CD4-positive, alpha-beta T cell treated with Interferon alpha-2 for 1 hour (primary cell): Measurements from ENCODE around the gene CCDC92B.

ENCODE experiments used
- DNase-seq, 2 donors: peaks; one replicate each; pipeline ENCODE4 v3.0.0-alpha.2; 2020 to 2022

CCDC92B gene

DNA sequence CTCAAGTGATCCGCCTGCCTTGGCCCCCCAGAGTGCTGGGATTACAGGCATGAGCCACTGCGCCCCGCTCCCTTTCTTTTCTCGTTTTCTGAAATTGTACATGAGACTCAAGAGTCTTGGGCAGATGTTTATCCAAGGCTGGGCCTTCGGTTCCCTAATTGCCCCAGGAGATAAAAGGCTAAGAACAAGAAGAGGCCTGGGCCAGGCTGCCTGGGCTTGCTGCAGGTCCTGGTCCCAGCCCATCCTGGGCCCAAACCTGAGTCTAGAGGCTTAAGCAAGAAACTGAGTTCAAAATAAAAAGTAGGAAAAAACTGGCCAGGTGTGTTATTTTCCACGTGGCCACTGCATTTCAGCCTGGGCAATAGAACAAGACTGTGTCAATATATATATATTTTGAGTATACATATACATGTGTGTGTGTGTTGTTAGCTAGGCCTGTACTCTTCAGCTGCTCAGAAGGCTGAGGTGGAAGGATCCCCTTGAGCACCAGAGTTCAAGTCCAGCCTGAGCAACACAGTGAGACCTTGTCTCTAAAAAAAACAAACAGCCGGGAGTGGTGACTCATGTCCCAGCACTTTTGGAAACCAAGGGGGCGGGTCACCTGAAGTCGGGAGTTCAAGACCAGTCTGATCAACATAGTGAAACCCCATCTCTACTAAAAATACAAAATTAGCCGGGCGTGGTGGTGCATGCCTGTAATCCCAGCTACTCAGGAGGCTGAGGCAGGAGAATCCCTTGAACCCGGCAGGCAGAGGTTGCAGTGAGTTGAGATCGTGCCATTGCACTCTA, 31.1 kb downstream of the CCDC92B start:
- no peak for DNase-seq

DNA sequence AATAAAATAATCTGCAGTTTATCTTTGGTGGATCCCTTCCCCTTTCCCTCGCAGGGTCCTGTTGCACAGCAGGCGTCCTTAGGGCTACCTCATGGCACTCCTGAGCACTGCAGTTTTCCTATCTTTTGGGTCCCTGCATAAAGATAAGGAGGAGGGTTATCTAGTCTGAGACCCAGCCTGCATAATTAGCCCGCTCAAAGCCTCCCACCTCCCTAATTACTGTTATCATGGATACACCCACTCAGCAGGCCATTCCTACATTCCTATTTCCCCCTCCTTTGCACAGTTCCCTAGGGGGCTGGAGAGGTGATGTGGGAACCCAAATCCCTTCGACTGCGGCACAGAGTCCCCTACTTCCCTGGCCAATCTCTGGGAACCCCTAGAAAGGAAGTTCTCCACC, 32.8 kb downstream of the CCDC92B start:
- DNase-seq, result no peak

DNA sequence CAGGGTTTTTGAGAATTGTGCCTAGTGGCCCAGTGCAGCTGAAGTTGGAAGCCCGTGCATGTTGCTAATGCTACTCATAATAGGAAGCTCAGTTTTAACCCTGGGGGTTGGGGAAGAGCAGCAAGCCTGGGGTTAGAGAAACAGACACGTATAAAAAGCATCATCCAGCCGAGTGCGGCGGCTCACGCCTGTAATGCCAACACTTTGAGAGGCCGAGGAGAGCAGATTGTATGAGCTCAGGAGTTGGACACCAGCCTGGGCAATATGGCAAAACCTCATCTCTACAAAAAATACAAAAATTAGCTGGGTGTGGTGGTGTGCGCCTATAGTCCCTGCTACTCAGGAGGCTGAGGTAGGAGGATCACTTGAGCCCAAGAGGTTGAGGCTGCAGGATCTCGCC, 35.6 kb downstream of the CCDC92B start:
- DNase-seq, result no peak

DNA sequence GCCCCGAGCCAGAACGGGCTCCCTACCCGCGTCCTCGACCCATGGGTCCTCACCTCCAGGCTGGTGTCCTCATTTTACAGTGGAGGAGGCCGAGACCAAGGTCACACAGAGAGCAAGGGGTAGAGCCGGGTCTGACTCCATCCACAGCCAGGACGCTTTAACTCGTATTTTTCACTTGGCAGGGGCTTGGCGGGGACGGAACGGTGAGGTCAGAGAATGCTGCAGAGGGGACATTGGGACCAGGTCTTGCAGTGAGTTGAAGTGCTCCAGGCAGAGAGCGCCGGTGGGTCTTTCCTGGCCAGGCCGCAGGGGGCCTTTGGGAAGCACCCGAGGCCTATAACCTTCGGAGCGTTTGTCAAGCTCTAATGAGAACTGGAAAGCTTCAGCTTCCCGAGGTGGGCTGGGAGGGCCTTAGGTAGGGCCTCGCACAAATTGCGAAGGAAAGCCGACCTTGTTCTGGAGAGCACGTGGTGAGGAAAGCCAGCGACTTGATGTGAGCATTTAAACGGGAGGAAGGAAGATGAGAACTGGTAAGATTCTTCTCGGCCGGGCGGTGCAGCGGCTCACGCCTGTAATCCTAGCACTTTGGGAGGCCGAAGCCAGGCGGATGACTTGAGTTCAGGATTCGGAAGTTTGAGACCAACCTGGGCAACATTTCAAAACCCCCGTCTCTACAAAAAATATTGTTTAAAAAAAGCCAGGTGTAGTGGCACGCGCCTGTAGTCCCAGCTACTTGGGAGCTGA, 37.0 kb downstream of the CCDC92B start:
- DNase-seq, result no peak

DNA sequence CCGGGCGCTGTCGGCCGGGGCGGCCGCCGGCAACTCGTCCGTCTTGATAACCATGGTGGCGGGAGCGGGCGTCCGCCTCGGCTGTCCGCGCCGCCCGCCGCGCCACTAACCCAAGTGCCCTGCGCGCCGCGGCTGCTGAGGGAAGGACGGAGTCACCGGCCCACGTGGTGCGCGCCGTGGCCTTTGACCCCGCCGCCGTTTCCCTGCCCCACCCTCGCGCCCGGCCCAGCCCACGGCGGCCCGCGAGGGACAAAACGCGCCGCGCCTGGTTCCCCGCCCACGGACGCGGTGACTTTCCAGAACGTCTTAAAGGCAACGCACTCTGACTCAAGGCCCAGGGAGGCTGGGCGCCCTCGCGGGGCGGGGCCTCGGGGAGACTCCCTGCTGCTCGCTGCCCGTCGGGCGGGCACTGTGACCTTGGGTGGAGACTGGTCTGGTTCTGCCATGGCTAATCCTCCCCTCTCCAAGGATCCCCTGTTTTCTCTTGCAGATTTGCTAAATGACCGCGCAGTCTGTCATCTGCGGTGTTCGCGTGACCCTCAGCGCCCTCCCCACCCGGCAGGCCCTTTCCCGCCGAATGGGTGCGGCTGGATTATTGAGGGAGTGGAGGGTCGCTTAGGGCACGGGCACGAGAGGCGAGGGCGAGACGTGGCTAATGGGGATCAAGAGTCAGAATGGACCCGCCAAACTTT, 37.7 kb downstream of the CCDC92B start, which contains the start of gene CLUH:
TSS of gene CLUH (minus strand) at position 157 of the 692 bp plus-strand sequence. CDS start at position 54, 103 bp downstream.
- DNase-seq, result peak; percentile 94 to 97

DNA sequence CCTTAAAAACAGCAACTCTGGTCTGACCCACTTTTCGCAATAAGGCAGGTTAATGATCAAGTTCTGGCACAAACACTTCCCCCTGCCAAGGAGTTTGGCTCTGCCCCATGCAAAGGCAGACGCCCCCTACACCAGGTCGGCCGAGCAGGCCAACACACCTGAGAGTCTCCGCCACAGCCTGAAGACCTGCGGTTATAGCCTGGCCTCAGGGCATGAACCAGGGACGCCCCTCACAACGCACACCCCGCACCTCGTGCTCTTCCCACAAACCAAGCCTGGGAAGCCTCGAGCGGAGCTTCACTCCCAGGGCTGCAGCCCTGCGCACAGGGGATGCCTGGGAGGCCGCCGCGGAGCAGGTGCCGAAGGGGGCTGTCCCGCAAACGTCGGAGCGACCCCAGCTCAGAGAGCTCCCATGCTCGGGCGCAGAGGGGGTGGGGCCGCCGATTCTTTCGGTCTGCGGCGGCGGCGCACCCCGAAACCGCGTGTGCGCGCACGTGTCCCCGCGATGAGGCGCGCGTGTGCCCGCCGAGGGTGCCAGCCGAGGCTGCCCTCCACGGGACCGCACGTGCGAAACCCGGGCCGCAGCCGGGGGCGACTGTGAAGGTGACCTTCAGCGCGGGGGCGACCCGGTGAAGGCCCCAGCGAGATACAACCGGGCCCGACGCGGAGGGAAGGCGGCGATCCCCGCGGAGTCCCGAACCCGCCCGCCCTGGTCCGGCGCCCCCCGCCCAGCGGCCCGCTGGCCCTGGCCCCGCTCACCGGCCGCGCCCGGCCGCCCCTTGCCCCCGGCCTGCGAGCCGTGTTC, 38.4 kb downstream of the CCDC92B start:
- DNase-seq, result peak in 1 of 2 donors; percentile 35

DNA sequence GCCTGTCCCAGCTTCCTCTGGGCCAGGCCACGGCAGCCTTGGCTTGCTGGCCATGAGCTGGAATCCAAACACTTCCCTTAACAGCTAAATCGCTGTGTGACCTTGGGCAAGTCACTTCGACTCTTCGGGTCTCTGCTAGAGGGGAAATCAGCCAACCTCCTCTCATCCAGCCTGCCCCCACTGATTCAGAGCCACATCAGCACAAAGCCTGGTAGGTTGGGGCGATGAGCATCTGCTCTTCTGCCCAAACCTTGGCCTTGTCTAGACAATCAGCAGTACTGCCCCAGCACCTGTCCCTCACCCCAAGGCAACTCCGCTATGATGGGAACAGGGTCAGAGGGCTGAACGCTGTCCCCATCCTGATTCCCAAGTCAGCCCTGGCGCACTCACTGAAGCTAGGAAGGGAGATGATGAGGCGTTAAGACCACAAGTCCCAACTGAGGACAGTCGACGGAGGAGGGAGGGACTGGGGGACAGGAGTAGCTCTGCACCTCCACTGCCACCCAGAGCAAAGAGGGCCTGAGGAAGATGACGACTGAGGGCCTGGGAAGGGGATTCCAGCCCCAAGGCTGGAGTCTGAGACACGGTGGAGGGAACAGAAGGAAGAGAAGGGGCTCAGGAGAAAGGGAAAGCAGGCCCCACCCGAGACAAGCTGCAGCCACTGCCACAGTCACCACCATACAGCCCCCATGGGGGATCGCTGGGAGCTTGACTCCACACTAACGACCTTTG, 39.2 kb downstream of the CCDC92B start:
- no peak for DNase-seq

DNA sequence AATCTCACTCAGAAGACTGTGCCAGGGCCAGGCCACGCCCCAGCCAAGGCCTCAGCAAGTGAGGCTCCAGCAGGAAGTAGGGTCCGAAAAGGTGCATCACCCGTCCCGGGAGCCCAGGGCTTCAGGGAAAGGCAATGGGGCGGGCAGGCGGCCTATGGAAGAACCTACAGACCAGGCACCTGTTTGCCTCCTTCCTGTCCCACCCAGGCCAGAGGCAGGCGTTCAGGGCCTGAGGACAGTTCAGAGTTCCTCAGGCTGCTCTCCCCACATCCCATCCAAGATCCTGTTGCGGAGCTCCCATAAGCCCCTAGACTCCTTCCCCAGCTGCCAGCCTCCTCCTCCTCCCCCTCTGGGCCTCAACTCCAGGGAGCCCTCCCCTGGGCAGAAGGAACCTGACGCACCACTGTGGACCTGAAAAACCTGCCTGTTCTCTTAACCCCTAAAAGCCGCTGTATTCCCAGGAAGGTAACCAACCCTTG, 40.2 kb downstream of the CCDC92B start:
- DNase-seq, result no peak

DNA sequence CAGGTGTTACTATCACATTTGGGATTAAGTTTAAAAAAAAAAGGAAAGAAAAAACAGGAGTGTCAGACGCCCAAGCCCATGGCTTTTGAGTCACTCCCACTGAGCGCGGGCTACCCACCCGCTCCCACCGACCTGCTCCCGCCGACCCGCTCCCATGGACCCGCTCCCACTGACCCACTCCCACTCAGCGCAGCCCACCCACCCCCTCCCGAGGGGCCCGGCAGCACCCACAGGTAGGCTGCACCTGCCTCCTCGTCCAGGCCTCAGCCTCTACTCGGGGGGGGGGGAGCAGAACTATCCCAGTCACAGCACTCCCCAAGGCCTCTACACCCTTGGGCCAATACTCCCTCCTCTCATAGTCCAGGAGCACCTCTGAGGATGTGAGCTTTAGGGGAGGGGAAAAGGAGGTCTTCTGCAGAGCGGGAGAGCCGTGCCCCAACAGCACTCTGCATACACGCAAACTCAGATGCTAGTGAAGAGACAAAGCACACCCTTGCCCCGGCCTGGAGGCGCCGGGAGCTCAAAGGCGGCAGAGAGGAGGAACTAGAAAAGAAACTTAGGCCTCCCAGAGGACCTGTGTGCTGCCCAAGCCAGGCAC, 40.8 kb downstream of the CCDC92B start:
- DNase-seq, result no peak

DNA sequence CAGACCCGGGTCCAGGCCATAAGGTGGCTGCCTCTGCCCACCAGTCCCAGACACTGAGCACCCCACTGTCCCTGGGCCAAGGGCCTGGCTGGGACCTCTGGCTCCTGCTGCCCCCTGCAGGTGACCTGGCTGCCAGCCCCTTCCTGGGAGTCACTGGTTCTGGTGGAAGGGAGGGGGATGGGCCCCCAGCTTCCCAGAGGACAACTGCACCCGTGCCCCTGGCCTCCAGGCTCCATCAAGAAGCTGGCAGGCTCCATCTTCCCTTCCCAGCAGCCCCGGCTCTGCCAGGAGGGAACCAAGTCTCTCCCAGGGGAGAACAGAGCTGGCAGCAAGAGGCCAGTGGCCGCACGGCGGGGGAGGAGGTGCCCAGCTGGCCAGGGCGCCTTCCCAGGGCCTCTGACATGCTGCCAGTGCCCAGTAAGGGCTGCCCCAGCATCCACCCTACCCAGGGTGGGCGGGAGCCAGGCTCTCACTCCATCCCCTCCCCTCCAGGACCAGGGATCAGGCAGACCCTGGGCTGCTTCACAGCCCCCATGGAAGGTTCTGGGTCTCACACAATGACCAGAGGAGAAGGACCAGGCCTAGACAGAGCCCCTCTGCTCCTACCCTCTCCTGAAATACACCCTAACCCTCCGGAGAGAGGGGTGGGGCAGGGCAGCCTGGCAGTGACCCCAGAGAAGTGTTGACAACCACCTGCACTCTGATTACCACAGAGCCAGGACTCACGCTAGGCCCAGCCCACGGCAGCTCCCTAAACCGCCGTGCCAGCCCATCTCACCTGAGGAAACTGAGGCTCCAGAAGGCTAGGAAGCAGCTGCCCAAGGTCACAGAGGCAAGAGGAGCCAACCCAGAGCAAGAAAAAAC, 41.5 kb downstream of the CCDC92B start:
- no peak for DNase-seq

DNA sequence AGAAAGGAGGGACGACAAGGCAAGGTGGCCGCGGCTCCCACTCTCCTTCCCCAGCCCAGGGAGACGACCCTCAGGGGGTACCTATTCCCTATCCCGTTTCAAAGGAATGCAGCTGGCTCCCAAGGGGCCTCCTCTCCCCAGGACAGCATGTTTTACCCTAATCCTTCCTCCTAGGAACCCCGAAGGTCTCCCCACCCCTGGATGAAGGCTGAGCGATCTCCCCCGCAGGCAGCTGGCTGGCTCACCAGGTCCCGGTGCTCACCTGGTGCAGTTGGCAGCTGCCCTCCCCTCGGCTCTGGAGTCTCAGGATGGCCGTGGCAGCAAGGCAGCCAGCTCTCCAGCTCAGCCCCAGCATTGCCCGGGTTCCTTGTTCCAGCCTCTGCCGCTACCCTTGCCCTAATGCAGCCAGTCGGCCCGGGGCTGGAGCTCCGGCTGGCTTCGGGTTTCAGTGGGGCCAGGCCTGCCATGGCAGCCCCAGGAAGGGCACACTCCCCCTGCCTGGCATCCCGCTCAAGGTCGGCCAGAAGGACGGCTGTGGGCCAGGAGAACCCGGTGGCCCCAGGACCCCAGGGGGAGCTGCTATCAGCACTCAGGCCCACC, 42.4 kb downstream of the CCDC92B start:
- DNase-seq, result no peak

DNA sequence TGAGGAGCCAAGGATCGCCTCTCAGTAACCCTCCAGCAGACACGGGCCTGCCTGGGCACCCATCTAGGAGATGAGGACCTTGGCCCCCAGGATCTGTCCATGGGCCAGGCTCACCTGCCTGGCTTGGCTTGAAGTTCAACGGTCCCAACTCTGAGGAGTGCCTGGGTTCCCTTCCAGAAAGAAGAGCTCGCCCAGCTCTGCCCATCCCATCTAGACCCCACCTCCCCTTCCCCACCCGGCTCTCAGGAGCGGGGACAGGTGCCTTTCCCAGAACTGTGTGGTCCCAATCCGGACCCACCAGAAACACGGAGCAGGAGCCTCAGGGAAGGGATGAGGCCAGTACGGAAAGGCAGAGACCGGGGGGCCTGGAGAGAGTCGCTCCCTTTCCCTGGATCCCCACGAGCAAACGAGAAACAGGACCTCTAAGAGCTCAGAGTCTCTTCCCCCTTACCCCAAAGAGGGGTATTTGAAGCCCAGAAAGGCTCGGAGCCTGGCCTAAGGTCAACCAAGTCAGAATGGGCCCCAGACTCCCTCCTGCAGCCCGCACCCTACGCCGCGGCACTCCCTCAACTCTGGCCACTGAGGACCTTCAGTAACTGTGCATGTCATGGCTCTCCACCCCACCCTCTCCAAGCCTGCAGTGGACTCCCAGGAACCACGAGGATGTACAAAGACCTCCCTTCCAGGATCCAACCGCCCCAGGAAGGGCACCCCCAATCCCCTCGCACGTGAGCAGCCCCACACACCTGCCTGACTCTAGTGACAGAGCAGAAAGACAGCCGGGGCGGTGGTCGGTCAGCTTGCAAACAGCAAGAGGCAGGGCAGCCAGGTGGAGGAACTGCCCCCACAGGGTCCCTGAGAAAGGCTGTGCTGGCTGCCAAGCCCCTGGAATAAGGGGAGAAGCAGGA, 43.3 kb downstream of the CCDC92B start:
- no peak for DNase-seq

DNA sequence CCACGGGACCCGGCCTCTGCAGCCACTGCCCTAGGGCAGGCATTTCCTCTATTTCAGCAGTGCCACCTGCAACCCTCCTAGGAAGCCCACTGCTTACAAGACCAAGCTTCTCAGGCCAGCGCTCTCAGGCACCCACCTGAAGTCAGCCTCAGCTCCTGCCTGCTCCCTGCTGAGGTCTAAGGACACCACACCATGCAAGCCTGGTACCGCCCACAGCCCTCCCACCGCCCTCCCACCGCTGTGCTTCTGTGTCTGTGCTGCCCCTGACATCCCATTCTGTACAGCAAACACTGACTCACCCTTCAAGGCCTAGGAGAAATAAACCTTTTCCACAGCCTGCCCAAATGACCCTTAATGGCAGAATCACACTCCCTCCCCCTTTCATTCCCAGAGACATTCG, 44.2 kb downstream of the CCDC92B start:
- no peak for DNase-seq

DNA sequence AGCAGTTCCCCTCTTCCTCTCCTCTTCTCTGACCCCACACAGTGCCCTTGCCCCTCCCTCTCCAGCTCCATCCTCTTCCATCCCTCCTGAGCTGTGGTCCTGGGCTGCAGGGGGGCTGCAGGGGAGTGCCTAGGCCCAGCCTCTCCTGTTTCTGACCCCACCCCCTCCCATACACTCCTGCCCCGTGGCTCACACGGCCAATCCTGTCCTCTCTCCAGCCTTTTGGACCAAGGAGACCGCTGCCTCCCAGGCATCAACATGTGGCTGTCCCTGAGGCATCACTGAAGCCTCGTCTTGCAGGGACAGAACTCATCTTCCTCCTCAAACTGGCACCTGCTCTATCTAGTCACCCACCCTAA, 44.6 kb downstream of the CCDC92B start:
- no peak for DNase-seq

DNA sequence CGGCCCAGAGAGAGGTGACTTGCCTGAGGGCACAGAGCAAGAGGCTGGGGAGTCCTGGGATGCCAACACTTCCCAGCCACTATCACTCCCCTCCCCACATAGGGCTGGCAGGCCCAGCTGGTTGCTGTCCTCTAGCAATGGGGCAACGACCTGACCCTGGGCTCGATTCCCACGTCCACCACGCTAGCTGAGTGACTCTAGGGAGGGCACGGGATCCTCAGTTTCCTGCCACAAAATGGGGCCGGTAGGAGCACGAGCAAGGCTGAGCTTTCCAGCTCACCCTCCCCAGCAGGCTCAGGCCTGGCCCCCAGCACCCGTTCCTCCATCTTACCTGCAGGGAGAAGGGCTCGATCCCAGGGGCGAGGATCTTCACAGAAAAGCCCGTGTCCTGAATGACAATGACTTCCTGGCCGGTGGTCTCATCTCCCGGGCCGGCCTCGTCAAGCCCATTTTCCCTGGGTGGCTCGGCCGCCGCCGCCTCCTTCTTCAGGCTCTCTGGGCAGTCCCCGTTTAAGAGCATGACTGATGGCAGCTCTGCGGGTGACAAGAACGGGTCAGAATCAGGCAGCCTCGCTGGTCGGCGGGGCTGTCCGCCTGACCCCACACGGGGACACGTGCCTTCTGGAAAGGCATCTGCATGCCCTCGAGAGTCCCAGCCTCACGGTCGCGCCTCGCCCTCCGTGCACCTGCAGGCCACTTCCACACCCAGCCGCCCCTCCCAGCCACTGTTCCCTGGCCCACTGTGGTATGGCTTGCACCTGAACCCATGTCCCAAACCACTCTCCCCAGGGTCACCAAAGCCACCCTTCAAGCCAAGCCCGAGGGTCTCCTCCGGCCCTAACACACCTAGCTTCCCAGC, 45.2 kb downstream of the CCDC92B start:
- no peak for DNase-seq

DNA sequence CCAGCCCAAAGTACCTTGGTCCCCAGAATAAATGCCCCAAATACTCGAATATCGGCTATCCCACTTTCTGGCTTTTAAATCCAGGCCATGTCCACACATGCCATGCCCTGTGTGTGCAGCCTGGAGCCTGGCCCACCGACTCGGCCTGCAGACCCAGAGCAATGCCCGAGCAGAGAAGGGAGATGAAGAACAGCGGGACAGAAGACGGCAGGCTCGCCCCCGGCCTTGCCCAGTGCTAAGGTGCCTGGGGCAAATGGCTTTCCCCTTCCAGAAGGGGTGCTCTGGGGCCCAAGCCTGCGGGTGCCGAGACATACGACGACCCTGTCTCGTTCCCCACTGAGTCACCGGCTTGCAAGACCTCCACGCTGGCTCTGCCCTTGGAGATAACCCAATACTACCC, 45.8 kb downstream of the CCDC92B start:
- DNase-seq, result no peak

DNA sequence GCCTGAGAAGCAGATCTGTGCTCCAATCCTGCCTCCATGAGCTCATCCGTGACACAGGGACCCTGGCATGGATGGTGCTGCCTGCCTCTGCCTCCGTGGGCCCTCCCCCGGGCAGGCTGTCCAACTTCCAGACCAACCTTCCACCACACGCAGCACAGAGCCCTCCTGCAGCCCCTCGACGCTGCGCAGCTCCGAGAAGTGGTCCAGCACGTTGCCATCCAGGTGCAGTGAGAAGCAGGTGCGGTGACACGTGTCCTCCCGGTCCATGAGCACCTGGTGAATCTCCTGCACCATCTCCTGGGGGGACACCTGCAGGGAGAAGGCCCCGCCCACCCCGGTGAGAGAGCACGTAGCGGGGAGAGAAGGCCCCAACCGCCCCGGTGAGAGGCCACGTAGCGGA, 46.3 kb downstream of the CCDC92B start:
- no peak for DNase-seq
